Measurements from ENCODE around the gene EPOP.
A peak's percentile ranks its signal among the peaks of the same experiment; 100 is the strongest.
"Not testable (repeated sequence)": the region's sequence is repeated elsewhere in the genome, so short reads cannot be mapped to it uniquely, and the experiment has no call there.

Gene EPOP

GRCh38 chr17:38632334-38632733 is 42.4 kb downstream of the EPOP start:
- H3K4me3 ChIP-seq (replicated peaks; ENCODE audit: low read depth, low read length): no peak overlapping the region
- DNase-seq (ENCODE audit: low read depth): no peak
- no peak for TF ChIP-seq CTCF (IDR thresholded peaks at IDR 0.05; ENCODE audit: low read length, missing control alignments)

DNA sequence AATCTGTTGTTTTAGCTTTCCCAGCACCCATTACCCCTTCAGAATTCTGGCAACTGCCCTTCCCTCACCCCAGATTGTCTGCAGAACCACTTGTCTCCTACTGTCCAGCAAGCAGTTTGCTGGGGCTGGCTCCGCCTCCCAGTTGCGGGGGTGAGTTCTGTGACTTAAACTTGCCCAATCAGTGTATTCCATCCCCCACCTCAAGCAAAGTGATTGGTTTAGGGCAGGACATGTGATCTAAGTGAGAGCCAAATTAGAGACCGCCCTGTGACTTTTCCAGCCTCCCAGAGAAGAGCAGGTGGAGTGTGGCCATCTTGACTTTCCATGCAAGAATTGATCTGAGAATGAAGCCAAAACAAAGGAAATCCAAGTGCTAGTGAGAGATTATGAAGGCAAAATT is 46.3 kb downstream of the EPOP start:
- no peak overlapping the region for H3K4me3 ChIP-seq (replicated peaks; ENCODE audit: low read depth, low read length)
- no peak for TF ChIP-seq CTCF (IDR thresholded peaks at IDR 0.05; ENCODE audit: low read length, missing control alignments)
- DNase-seq (ENCODE audit: low read depth): peak; percentile 9

DNA sequence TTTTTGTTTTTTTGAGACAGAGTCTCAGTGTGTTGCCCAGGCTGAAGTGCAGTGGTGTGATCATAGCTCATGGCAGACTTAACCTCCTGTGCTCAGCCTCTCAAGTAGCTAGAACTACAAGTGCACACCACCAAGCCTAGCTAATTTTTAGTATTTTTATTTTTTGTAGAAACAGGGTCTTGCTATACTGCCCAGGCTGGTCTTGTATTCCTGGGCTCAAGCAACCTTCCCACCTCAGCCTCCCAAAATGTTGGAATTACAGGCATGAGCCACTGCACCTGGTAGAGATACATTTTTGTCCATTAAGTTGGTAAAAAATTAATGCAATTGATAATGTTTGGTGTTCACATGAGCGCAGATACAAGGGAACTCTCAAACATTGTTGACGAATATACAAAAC is 46.8 kb downstream of the EPOP start:
- TF ChIP-seq CTCF (IDR thresholded peaks at IDR 0.05; ENCODE audit: low read length, missing control alignments): no peak
- H3K4me3 ChIP-seq (replicated peaks; ENCODE audit: low read depth, low read length): no peak overlapping the region
- DNase-seq (ENCODE audit: low read depth): no peak

GRCh38 chr17:38626606-38627226 is 48.0 kb downstream of the EPOP start:
- DNase-seq (ENCODE audit: low read depth); H3K4me3 ChIP-seq (replicated peaks; ENCODE audit: low read depth, low read length): not testable (repeated sequence)

DNA sequence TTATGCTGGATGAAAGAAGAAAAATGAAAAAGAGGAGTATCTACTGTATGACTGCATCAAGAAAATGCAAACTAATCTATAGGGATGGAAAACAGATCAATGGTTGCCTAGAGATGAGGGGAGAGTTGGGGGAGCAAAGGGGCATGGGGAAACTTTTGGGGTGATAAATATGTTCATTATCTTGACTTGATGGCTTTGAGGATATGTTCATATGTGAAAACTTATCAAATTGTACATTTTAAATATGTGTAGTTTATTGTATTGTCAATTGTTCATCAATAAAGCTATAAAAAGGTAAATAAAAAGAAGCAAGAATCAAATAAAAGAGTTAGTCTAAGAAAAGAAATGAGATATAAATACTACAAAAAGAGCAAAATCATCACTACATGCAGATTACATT is 49.3 kb downstream of the EPOP start:
- TF ChIP-seq CTCF (IDR thresholded peaks at IDR 0.05; ENCODE audit: low read length, missing control alignments): no peak
- no peak overlapping the region for H3K4me3 ChIP-seq (replicated peaks; ENCODE audit: low read depth, low read length)
- DNase-seq (ENCODE audit: low read depth): no peak

GRCh38 chr17:38624782-38625355 is 49.9 kb downstream of the EPOP start:
- not testable (repeated sequence) for DNase-seq (ENCODE audit: low read depth); H3K4me3 ChIP-seq (replicated peaks; ENCODE audit: low read depth, low read length)
